NCI-H510A (cell line): Measurements from ENCODE around the gene TECRL.

Source experiments
- DNase-seq: peaks from one replicate; lab custom pipeline; 2025; lab: John Stamatoyannopoulos, UW

TECRL gene

GRCh38 chr4:64409300-64409699, at the start of gene TECRL:
TECRL (minus strand) TSS chr4:64409450; CDS start chr4:64409351, 99 bp downstream.
- DNase-seq = no peak

- DNase-seq = no peak
Measured at GRCh38 chr4:64432674-64433073, 23.4 kb upstream of the TECRL start.

GRCh38 chr4:64430933-64431332, 21.7 kb upstream of the TECRL start:
- no peak for DNase-seq

GRCh38 chr4:64417974-64418373, 8.7 kb upstream of the TECRL start:
- no peak for DNase-seq

- DNase-seq = no peak
Measured at GRCh38 chr4:64407000-64407399, 2.2 kb downstream of the TECRL start.

- DNase-seq = no peak
Measured at GRCh38 chr4:64405761-64406160, 3.5 kb downstream of the TECRL start.

- DNase-seq = no peak
Measured at GRCh38 chr4:64402684-64403083, 6.6 kb downstream of the TECRL start.

GRCh38 chr4:64399313-64400109, 9.7 kb downstream of the TECRL start:
- no peak for DNase-seq

GRCh38 chr4:64394469-64394868, 14.8 kb downstream of the TECRL start:
- no peak for DNase-seq

GRCh38 chr4:64388252-64388651, 21.0 kb downstream of the TECRL start:
- DNase-seq = no peak

- no peak for DNase-seq
Measured at GRCh38 chr4:64385220-64385619, 24.0 kb downstream of the TECRL start.

- no peak for DNase-seq
Measured at GRCh38 chr4:64384237-64385203, 24.7 kb downstream of the TECRL start.

GRCh38 chr4:64368741-64369140, 40.5 kb downstream of the TECRL start:
- DNase-seq = no peak

GRCh38 chr4:64361399-64361740, 47.9 kb downstream of the TECRL start:
- DNase-seq = no peak

GRCh38 chr4:64360664-64361398, 48.4 kb downstream of the TECRL start:
- no peak for DNase-seq

GRCh38 chr4:64359489-64359888, 49.8 kb downstream of the TECRL start:
- no peak for DNase-seq

- no peak for DNase-seq
Measured at GRCh38 chr4:64353904-64354303, 55.3 kb downstream of the TECRL start.

GRCh38 chr4:64341711-64342110, 67.5 kb downstream of the TECRL start:
- DNase-seq = no peak

- DNase-seq = no peak
Measured at GRCh38 chr4:64340218-64341110, 68.8 kb downstream of the TECRL start.

- no peak for DNase-seq
Measured at GRCh38 chr4:64334964-64335363, 74.3 kb downstream of the TECRL start.

GRCh38 chr4:64330143-64330542, 79.1 kb downstream of the TECRL start:
- DNase-seq = no peak
